LHCN-M2 (cell line): ENCODE results near the gene B3GLCT. TPM values are rescaled to one million over a fixed set of nuclear protein-coding genes. Genes with fewer than 3 reads are reported as not detected.
A peak's percentile ranks its signal among the peaks of the same experiment; 100 is the strongest.

ENCODE experiments used
- DNase-seq: peaks from one replicate; pipeline ENCODE4 v3.0.0-alpha.2; 2012; ENCODE audit warnings: low read depth
- total RNA-seq: library from RNA; depleted of rRNA; stranded (reverse); fragments of >200 nt; gene quantifications from 2 replicates; pipeline ENCODE4 v1.2.3, GENCODE V29; 2014

B3GLCT gene
- total RNA-seq, 1 experiment from 2014 or later, result 9.1 TPM

- no peak for DNase-seq
Measured at GRCh38 chr13:31223640-31224039, 23.9 kb downstream of the B3GLCT start.

GRCh38 chr13:31224174-31224669 lies 24.4 kb downstream of the B3GLCT start:
- no peak for DNase-seq

- DNase-seq, result no peak
Measured at GRCh38 chr13:31224963-31225559, 25.3 kb downstream of the B3GLCT start.

- no peak for DNase-seq
Measured at GRCh38 chr13:31225998-31226675, 26.4 kb downstream of the B3GLCT start.

- DNase-seq, result no peak
Measured at GRCh38 chr13:31227063-31227462, 27.3 kb downstream of the B3GLCT start.

- DNase-seq, result no peak
Measured at GRCh38 chr13:31227870-31228269, 28.1 kb downstream of the B3GLCT start.

- no peak for DNase-seq
Measured at GRCh38 chr13:31234729-31235128, 35.0 kb downstream of the B3GLCT start.

GRCh38 chr13:31236211-31236786 lies 36.5 kb downstream of the B3GLCT start:
- peak; percentile 33 for DNase-seq

- DNase-seq, result no peak
Measured at GRCh38 chr13:31240921-31241320, 41.1 kb downstream of the B3GLCT start.

GRCh38 chr13:31242367-31242766 lies 42.6 kb downstream of the B3GLCT start:
- no peak for DNase-seq

GRCh38 chr13:31242916-31243315 lies 43.1 kb downstream of the B3GLCT start:
- no peak for DNase-seq

- DNase-seq, result no peak
Measured at GRCh38 chr13:31245598-31246373, 46.0 kb downstream of the B3GLCT start.

- no peak for DNase-seq
Measured at GRCh38 chr13:31246918-31247317, 47.1 kb downstream of the B3GLCT start.

- no peak for DNase-seq
Measured at GRCh38 chr13:31248361-31248760, 48.6 kb downstream of the B3GLCT start.

GRCh38 chr13:31248965-31249539 lies 49.3 kb downstream of the B3GLCT start:
- DNase-seq, result no peak

GRCh38 chr13:31250435-31250834 lies 50.7 kb downstream of the B3GLCT start:
- DNase-seq, result no peak

GRCh38 chr13:31261241-31261640 lies 61.5 kb downstream of the B3GLCT start:
- no peak for DNase-seq

GRCh38 chr13:31263346-31263745 lies 63.6 kb downstream of the B3GLCT start:
- DNase-seq, result no peak

- DNase-seq, result no peak
Measured at GRCh38 chr13:31264151-31264550, 64.4 kb downstream of the B3GLCT start.

GRCh38 chr13:31267126-31267784 lies 67.5 kb downstream of the B3GLCT start:
- DNase-seq, result no peak

- DNase-seq, result no peak
Measured at GRCh38 chr13:31274390-31274789, 74.6 kb downstream of the B3GLCT start.
